ENCODE results near the gene RCCD1. TPM values are rescaled to one million over a fixed set of nuclear protein-coding genes. Genes with fewer than 3 reads are reported as not detected.
"Not testable (repeated sequence)": the region's sequence is repeated elsewhere in the genome, so short reads cannot be mapped to it uniquely, and the experiment has no call there.

RCCD1 gene
- total and polyA plus RNA-seq, 4 donors, result 4.4 to 11.5 (median 6.7) TPM

GRCh38 chr15:90921887-90922286 lies 32.8 kb upstream of the RCCD1 start:
- DNase-seq, result no peak
- no peaks in the 10 kb centered on the region for H3K4me1 ChIP-seq (ENCODE audit: control insufficient read depth in 5 of 5, insufficient read depth in 5 of 5, low read length in 5 of 5)
- TF ChIP-seq CTCF (IDR thresholded peaks at IDR 0.05; ENCODE audit: control extremely low read depth, extremely low read depth), result no peak
- ATAC-seq (ENCODE audit: insufficient read depth, low FRiP score), result no peak
- no peak overlapping the region for H3K4me3 ChIP-seq
- H3K9me3 ChIP-seq (ENCODE audit: control insufficient read depth in 4 of 4, insufficient read depth in 3 of 4, low read length in 3 of 4), result no peaks in the 10 kb centered on the region
- WGBS, 2 donors, result 84 to 87% methylated on average over 4 of the region's 4 CpGs
- no peak overlapping the region for H3K27ac ChIP-seq (ENCODE audit: low read depth in 1 of 2, low read length in 1 of 2)
- H3K36me3 ChIP-seq (ENCODE audit: control insufficient read depth in 4 of 4, insufficient read depth in 4 of 4, low read length in 4 of 4), result peaks cover 20 to 32% (median 25%) of the 10 kb centered on the region in 4 donors
- H3K27me3 ChIP-seq (ENCODE audit: control insufficient read depth in 3 of 3, insufficient read depth in 3 of 3, low read length in 2 of 3), result no peaks in the 10 kb centered on the region
- H3K9ac ChIP-seq (ENCODE audit: insufficient read depth in 1 of 2, low read length in 2 of 2), result no peak overlapping the region

GRCh38 chr15:90922712-90923322 lies 31.9 kb upstream of the RCCD1 start:
- peaks cover 16 to 24% (median 19%) of the 10 kb centered on the region in 4 donors for H3K36me3 ChIP-seq (ENCODE audit: control insufficient read depth in 4 of 4, insufficient read depth in 4 of 4, low read length in 4 of 4)
- not testable (repeated sequence) for H3K27ac ChIP-seq (ENCODE audit: low read depth in 1 of 2, low read length in 1 of 2); DNase-seq; ATAC-seq (ENCODE audit: insufficient read depth, low FRiP score); H3K9ac ChIP-seq (ENCODE audit: insufficient read depth in 1 of 2, low read length in 2 of 2); H3K4me3 ChIP-seq; H3K9me3 ChIP-seq (ENCODE audit: control insufficient read depth in 4 of 4, insufficient read depth in 3 of 4, low read length in 3 of 4); H3K4me1 ChIP-seq (ENCODE audit: control insufficient read depth in 5 of 5, insufficient read depth in 5 of 5, low read length in 5 of 5); H3K27me3 ChIP-seq (ENCODE audit: control insufficient read depth in 3 of 3, insufficient read depth in 3 of 3, low read length in 2 of 3)
- WGBS, 2 donors, result 90 to 95% methylated on average over 7 of the region's 7 CpGs

- Histone ChIP-seq H3K9ac (ENCODE audit: insufficient read depth in 1 of 2, low read length in 2 of 2) (no peak overlapping the region), H3K4me3 (no peak overlapping the region), H3K4me1 (ENCODE audit: control insufficient read depth in 5 of 5, insufficient read depth in 5 of 5, low read length in 5 of 5) (peaks cover 0 to 3% (median 0%) of the 10 kb centered on the region in 5 donors), H3K27me3 (ENCODE audit: control insufficient read depth in 3 of 3, insufficient read depth in 3 of 3, low read length in 2 of 3) (no peaks in the 10 kb centered on the region), H3K36me3 (ENCODE audit: control insufficient read depth in 4 of 4, insufficient read depth in 4 of 4, low read length in 4 of 4) (peaks cover 6 to 17% (median 10%) of the 10 kb centered on the region in 4 donors), H3K27ac (ENCODE audit: low read depth in 1 of 2, low read length in 1 of 2) (no peak overlapping the region), H3K9me3 (ENCODE audit: control insufficient read depth in 4 of 4, insufficient read depth in 3 of 4, low read length in 3 of 4) (no peaks in the 10 kb centered on the region)
- TF ChIP-seq CTCF (IDR thresholded peaks at IDR 0.05; ENCODE audit: control extremely low read depth, extremely low read depth), result no peak
- DNase-seq, result no peak
- ATAC-seq (ENCODE audit: insufficient read depth, low FRiP score), result no peak
- WGBS, 2 donors, result 86 to 92% methylated on average over 5 of the region's 5 CpGs
Measured at GRCh38 chr15:90924375-90924774, 30.3 kb upstream of the RCCD1 start.

- ATAC-seq (ENCODE audit: insufficient read depth, low FRiP score), result not testable (repeated sequence)
- WGBS, 2 donors, result 91 to 95% methylated on average over 10 of the region's 10 CpGs
Measured at GRCh38 chr15:90926766-90927165, 27.9 kb upstream of the RCCD1 start.

GRCh38 chr15:90928106-90928505 lies 26.6 kb upstream of the RCCD1 start:
- not testable (repeated sequence) for H3K9ac ChIP-seq (ENCODE audit: insufficient read depth in 1 of 2, low read length in 2 of 2); H3K4me3 ChIP-seq; H3K27me3 ChIP-seq (ENCODE audit: control insufficient read depth in 3 of 3, insufficient read depth in 3 of 3, low read length in 2 of 3); H3K36me3 ChIP-seq (ENCODE audit: control insufficient read depth in 4 of 4, insufficient read depth in 4 of 4, low read length in 4 of 4); H3K27ac ChIP-seq (ENCODE audit: low read depth in 1 of 2, low read length in 1 of 2); ATAC-seq (ENCODE audit: insufficient read depth, low FRiP score); H3K9me3 ChIP-seq (ENCODE audit: control insufficient read depth in 4 of 4, insufficient read depth in 3 of 4, low read length in 3 of 4); DNase-seq
- WGBS, 2 donors, result 47 to 78% methylated on average over 7 of the region's 7 CpGs
- peaks cover 0 to 18% (median 7%) of the 10 kb centered on the region in 5 donors for H3K4me1 ChIP-seq (ENCODE audit: control insufficient read depth in 5 of 5, insufficient read depth in 5 of 5, low read length in 5 of 5)

More at GRCh38 chr15:90926766-90927165, 27.9 kb upstream of the RCCD1 start:
- not testable (repeated sequence) for H3K27ac ChIP-seq (ENCODE audit: low read depth in 1 of 2, low read length in 1 of 2); H3K9ac ChIP-seq (ENCODE audit: insufficient read depth in 1 of 2, low read length in 2 of 2); H3K27me3 ChIP-seq (ENCODE audit: control insufficient read depth in 3 of 3, insufficient read depth in 3 of 3, low read length in 2 of 3); H3K9me3 ChIP-seq (ENCODE audit: control insufficient read depth in 4 of 4, insufficient read depth in 3 of 4, low read length in 3 of 4); H3K36me3 ChIP-seq (ENCODE audit: control insufficient read depth in 4 of 4, insufficient read depth in 4 of 4, low read length in 4 of 4); DNase-seq; H3K4me3 ChIP-seq
- H3K4me1 ChIP-seq (ENCODE audit: control insufficient read depth in 5 of 5, insufficient read depth in 5 of 5, low read length in 5 of 5), result peaks cover 0 to 13% (median 4%) of the 10 kb centered on the region in 5 donors

All from lung (tissue), 12 donors.